Nephron (organoid): ENCODE data around the gene RXRA.
A peak's percentile ranks its signal among the peaks of the same experiment; 100 is the strongest.

Experiments used
- H3K27ac Mint-ChIP-seq, 3 experiments: 2 replicates each; pipeline ENCODE4 v1.8.0; 2020; ENCODE audit warnings: mixed read lengths in 3 of 3, mild to moderate bottlenecking in 2 of 3, moderate library complexity in 1 of 3
- H3K27me3 Mint-ChIP-seq: 2 replicates; pipeline ENCODE4 v1.8.0; 2021; ENCODE audit warnings: low read depth, mild to moderate bottlenecking, moderate library complexity, mixed read lengths
- H3K36me3 Mint-ChIP-seq: 2 replicates; pipeline ENCODE4 v1.8.0; 2020; ENCODE audit warnings: low read depth, mixed read lengths
- H3K4me1 Mint-ChIP-seq: 2 replicates; pipeline ENCODE4 v1.8.0; 2020; ENCODE audit warnings: mixed read lengths
- H3K4me3 Mint-ChIP-seq, 3 experiments: 2 replicates each; pipeline ENCODE4 v1.8.0; 2020; ENCODE audit warnings: mild to moderate bottlenecking in 3 of 3, mixed read lengths in 3 of 3, moderate library complexity in 2 of 3
- H3K9me3 Mint-ChIP-seq: 2 replicates; pipeline ENCODE4 v1.8.0; 2020; ENCODE audit warnings: mixed read lengths
- CTCF ChIP-seq, 3 experiments: fragments of 200-600 bp; sonication (generic); IDR thresholded peaks; one replicate each; pipeline ENCODE4 v1.5.0; 2021; ENCODE audit warnings: antibody characterized with exemption in 3 of 3; ENCODE audit not compliant: unreplicated experiment in 3 of 3

Gene RXRA

GRCh38 chr9:134413890-134414623 lies 87.8 kb downstream of the RXRA start:
- no peak for TF ChIP-seq CTCF (IDR thresholded peaks at IDR 0.05; ENCODE audit: unreplicated experiment in 3 of 3)
- H3K36me3 Mint-ChIP-seq, result peaks cover 5% of the 10 kb centered on the region
- peak overlapping the region; percentile 28 to 58 (median 34) for H3K4me3 Mint-ChIP-seq
- peaks cover 25% of the 10 kb centered on the region for H3K4me1 Mint-ChIP-seq
- no peaks in the 10 kb centered on the region for H3K9me3 Mint-ChIP-seq
- peak overlapping the region; percentile 40 to 95 (median 84) for H3K27ac Mint-ChIP-seq
- H3K27me3 Mint-ChIP-seq, result peaks cover 11% of the 10 kb centered on the region

- Mint-ChIP-seq H3K36me3 (peaks cover 2% of the 10 kb centered on the region), H3K4me1 (peaks cover 24% of the 10 kb centered on the region)
- no peak for TF ChIP-seq CTCF (IDR thresholded peaks at IDR 0.05; ENCODE audit: unreplicated experiment in 3 of 3)
Measured at GRCh38 chr9:134414900-134415425, 88.7 kb downstream of the RXRA start.

GRCh38 chr9:134416385-134417015 lies 90.2 kb downstream of the RXRA start:
- Mint-ChIP-seq H3K27ac (no peak overlapping the region), H3K4me1 (peaks cover 26% of the 10 kb centered on the region), H3K27me3 (peaks cover 11% of the 10 kb centered on the region), H3K4me3 (no peak overlapping the region), H3K9me3 (no peaks in the 10 kb centered on the region), H3K36me3 (peaks cover 6% of the 10 kb centered on the region)
- TF ChIP-seq CTCF (IDR thresholded peaks at IDR 0.05; ENCODE audit: unreplicated experiment in 3 of 3), result no peak

More at GRCh38 chr9:134414900-134415425, 88.7 kb downstream of the RXRA start:
- no peak overlapping the region for H3K27ac Mint-ChIP-seq
- no peaks in the 10 kb centered on the region for H3K9me3 Mint-ChIP-seq
- no peak overlapping the region for H3K4me3 Mint-ChIP-seq
- H3K27me3 Mint-ChIP-seq, result peaks cover 11% of the 10 kb centered on the region

- Mint-ChIP-seq H3K27me3 (peaks cover 8% of the 10 kb centered on the region), H3K36me3 (peaks cover 6% of the 10 kb centered on the region), H3K4me1 (peaks cover 18% of the 10 kb centered on the region), H3K9me3 (no peaks in the 10 kb centered on the region), H3K27ac (no peak overlapping the region), H3K4me3 (no peak overlapping the region)
- no peak for TF ChIP-seq CTCF (IDR thresholded peaks at IDR 0.05; ENCODE audit: unreplicated experiment in 3 of 3)
Measured at GRCh38 chr9:134418354-134418753, 92.1 kb downstream of the RXRA start.

- H3K27ac Mint-ChIP-seq, result no peak overlapping the region
- peaks cover 12% of the 10 kb centered on the region for H3K4me1 Mint-ChIP-seq
- H3K4me3 Mint-ChIP-seq, result no peak overlapping the region
- peaks cover 6% of the 10 kb centered on the region for H3K36me3 Mint-ChIP-seq
- TF ChIP-seq CTCF (IDR thresholded peaks at IDR 0.05; ENCODE audit: unreplicated experiment in 3 of 3), result no peak
- H3K27me3 Mint-ChIP-seq, result peaks cover 8% of the 10 kb centered on the region
- H3K9me3 Mint-ChIP-seq, result no peaks in the 10 kb centered on the region
Measured at GRCh38 chr9:134419000-134419683, 92.9 kb downstream of the RXRA start.
